H1 (cell line): ENCODE data around the gene BARX2. TPM values are rescaled to one million over a fixed set of nuclear protein-coding genes. Genes with fewer than 3 reads are reported as not detected.

Source experiments
- CTCF ChIA-PET: fragments of 300-600 bp; sonication (Branson Sonifier 250); formaldehyde crosslinking; loops from one replicate; lab custom pipeline; 2021; ENCODE audit not compliant: partially characterized antibody; lab: Charles Lee
- POLR2A ChIA-PET: fragments of 300-600 bp; sonication (Branson Sonifier 250); formaldehyde crosslinking; loops from one replicate; lab custom pipeline; 2021; ENCODE audit warnings: inconsistent platforms; ENCODE audit not compliant: partially characterized antibody; lab: Charles Lee
- DNase-seq, 2 experiments: peaks; one replicate each; pipeline versions ENCODE4 v3.0.0 to v3.0.0-alpha.2; 2010 to 2022; ENCODE audit warnings: low spot score in 2 of 2, low read depth in 1 of 2, mixed read lengths in 1 of 2
- FAIRE-seq: peaks from 2 replicates; lab custom pipeline; 2011; peaks lifted over from hg19 to GRCh38; lab: Jason Lieb, UNC
- H2AFZ ChIP-seq: 2 replicates; pipeline ENCODE4 v1.8.1; 2012; ENCODE audit warnings: low read length, inconsistent platforms
- H2AK5ac ChIP-seq: 2 replicates; pipeline ENCODE4 v1.6.1; 2013; ENCODE audit warnings: low read depth, low read length
- H2BK120ac ChIP-seq: replicated peaks from 2 replicates; pipeline ENCODE3; 2013; ENCODE audit warnings: low read depth, low read length, inconsistent platforms
- H2BK12ac ChIP-seq: 2 replicates; pipeline ENCODE4 v1.6.1; 2013; ENCODE audit warnings: low read depth, low read length
- H2BK15ac ChIP-seq: 2 replicates; pipeline ENCODE4 v1.6.1; 2013; ENCODE audit warnings: low read length
- H2BK20ac ChIP-seq: 2 replicates; pipeline ENCODE4 v1.6.1; 2013; ENCODE audit warnings: low read length
- H2BK5ac ChIP-seq: 2 replicates; pipeline ENCODE4 v1.6.1; 2013; ENCODE audit warnings: low read depth, low read length
- H3K14ac ChIP-seq: 2 replicates; pipeline ENCODE4 v1.6.1; 2013; ENCODE audit warnings: inconsistent platforms; ENCODE audit not compliant: insufficient read length
- H3K18ac ChIP-seq: 2 replicates; pipeline ENCODE4 v1.6.1; 2013; ENCODE audit warnings: low read length; ENCODE audit errors: extremely low read depth
- H3K23ac ChIP-seq: 2 replicates; pipeline ENCODE4 v1.6.1; 2013; ENCODE audit warnings: inconsistent platforms; ENCODE audit not compliant: insufficient read length
- H3K23me2 ChIP-seq: 2 replicates; pipeline ENCODE4 v1.6.1; 2013; ENCODE audit warnings: low read depth, low read length
- H3K27ac ChIP-seq: 2 replicates; pipeline ENCODE4 v1.6.1; 2011; ENCODE audit warnings: low read depth, low read length, inconsistent platforms
- H3K27me3 ChIP-seq, 4 experiments: replicated peaks in 1 of 4; 1 replicate in 1 of 4; 2 replicates in 3 of 4; pipeline versions ENCODE4 v1.6.1 to v1.8.1; 2011 to 2013; ENCODE audit warnings: low read length in 3 of 4, mild to moderate bottlenecking in 3 of 4, inconsistent platforms in 2 of 4, mixed read lengths in 2 of 4, moderate library complexity in 1 of 4; ENCODE audit not compliant: control insufficient read depth in 3 of 4, insufficient read depth in 3 of 4; ENCODE audit errors: extremely low read depth in 1 of 4
- H3K36me3 ChIP-seq, 4 experiments: 2 replicates each; pipeline versions ENCODE4 v1.6.1 to v1.8.1; 2011 to 2013; ENCODE audit warnings: mild to moderate bottlenecking in 4 of 4, low read length in 3 of 4, moderate library complexity in 2 of 4, control low read depth in 1 of 4, inconsistent platforms in 1 of 4; ENCODE audit not compliant: insufficient read depth in 4 of 4, control insufficient read depth in 2 of 4
- H3K4ac ChIP-seq: replicated peaks from 2 replicates; pipeline ENCODE3; 2013; ENCODE audit warnings: low read length, low read depth, mixed read lengths, inconsistent platforms; ENCODE audit not compliant: insufficient read length
- H3K4me1 ChIP-seq, 4 experiments: replicated peaks in 1 of 4; 1 replicate in 1 of 4; 2 replicates in 3 of 4; pipeline versions ENCODE4 v1.6.1 to v1.8.1; 2011 to 2013; ENCODE audit warnings: low read length in 3 of 4, inconsistent platforms in 2 of 4, mixed read lengths in 1 of 4; ENCODE audit not compliant: insufficient read depth in 4 of 4, control insufficient read depth in 3 of 4
- H3K4me2 ChIP-seq, 2 experiments: 2 replicates each; pipeline versions ENCODE4 v1.6.1 to v1.8.1; 2011 to 2013; ENCODE audit warnings: low read depth in 2 of 2, low read length in 2 of 2, control low read depth in 1 of 2, inconsistent platforms in 1 of 2, mild to moderate bottlenecking in 1 of 2; ENCODE audit not compliant: insufficient read depth in 1 of 2
- H3K4me3 ChIP-seq, 4 experiments: fragments of 200-600, 300-600 bp in 1 of 4; sonication (generic), shearing (Covaris generic), sonication (Bioruptor Twin) in 1 of 4; 2 replicates each; pipeline versions ENCODE4 v1.5.1 to v1.8.1; 2011 to 2016; ENCODE audit warnings: low read length in 4 of 4, low read depth in 3 of 4, control low read depth in 2 of 4, inconsistent platforms in 2 of 4, mild to moderate bottlenecking in 2 of 4, mixed read lengths in 1 of 4, moderate library complexity in 1 of 4; ENCODE audit not compliant: insufficient read depth in 2 of 4; ENCODE audit errors: extremely low read depth in 1 of 4
- H3K56ac ChIP-seq: replicated peaks from 2 replicates; pipeline ENCODE3; 2013; ENCODE audit warnings: low read depth, mild to moderate bottlenecking, mixed read lengths, low read length, inconsistent platforms; ENCODE audit not compliant: insufficient read length
- H3K79me1 ChIP-seq: 2 replicates; pipeline ENCODE4 v1.6.1; 2013; ENCODE audit warnings: low read depth, low read length, control low read depth
- H3K79me2 ChIP-seq, 2 experiments: 2 replicates each; pipeline versions ENCODE4 v1.6.1 to v1.8.1; 2012 to 2013; ENCODE audit warnings: low read length in 2 of 2, mild to moderate bottlenecking in 2 of 2, inconsistent platforms in 1 of 2; ENCODE audit not compliant: insufficient read depth in 2 of 2, control insufficient read depth in 1 of 2
- H3K9ac ChIP-seq, 4 experiments: replicated peaks in 1 of 4; 1 replicate in 1 of 4; 2 replicates in 3 of 4; pipeline versions ENCODE4 v1.6.1 to v1.8.1; 2011 to 2013; ENCODE audit warnings: low read depth in 3 of 4, low read length in 3 of 4, control low read depth in 2 of 4, mild to moderate bottlenecking in 2 of 4, moderate library complexity in 2 of 4, inconsistent platforms in 1 of 4; ENCODE audit errors: extremely low read depth in 1 of 4
- H3K9me3 ChIP-seq, 2 experiments: 2 replicates each; pipeline versions ENCODE4 v1.6.1 to v1.8.1; 2012 to 2013; ENCODE audit warnings: mild to moderate bottlenecking in 2 of 2, moderate library complexity in 2 of 2, control low read depth in 1 of 2, inconsistent platforms in 1 of 2, low read depth in 1 of 2, low read length in 1 of 2, mixed read lengths in 1 of 2; ENCODE audit not compliant: insufficient read depth in 2 of 2
- H4K20me1 ChIP-seq, 2 experiments: replicated peaks in 1 of 2; 2 replicates each; pipeline versions ENCODE3 to v1.8.1; 2011 to 2013; ENCODE audit warnings: inconsistent platforms in 2 of 2, low read length in 2 of 2, mild to moderate bottlenecking in 1 of 2; ENCODE audit not compliant: insufficient read depth in 2 of 2, control insufficient read depth in 1 of 2
- H4K5ac ChIP-seq: 2 replicates; pipeline ENCODE4 v1.6.1; 2013; ENCODE audit warnings: low read length, low read depth, mixed read lengths, inconsistent platforms; ENCODE audit not compliant: insufficient read length
- H4K8ac ChIP-seq: 2 replicates; pipeline ENCODE4 v1.8.0; 2013; ENCODE audit warnings: mild to moderate bottlenecking, moderate library complexity, low read length, inconsistent platforms; ENCODE audit not compliant: insufficient read depth; ENCODE audit errors: extremely low read depth
- H4K91ac ChIP-seq: replicated peaks from 2 replicates; pipeline ENCODE3; 2013; ENCODE audit warnings: low read length, mixed read lengths, inconsistent platforms; ENCODE audit not compliant: insufficient read length
- CREB1 ChIP-seq: IDR thresholded peaks from 2 replicates; pipeline ENCODE4 v1.6.1; 2012; ENCODE audit warnings: inconsistent platforms
- EGR1 ChIP-seq: IDR thresholded peaks from 2 replicates; pipeline ENCODE4 v1.6.1; 2011; ENCODE audit warnings: low read depth, low read length, borderline replicate concordance
- KDM4A ChIP-seq: IDR thresholded peaks from one replicate; pipeline ENCODE4 v1.7.1; 2012; ENCODE audit warnings: low read depth, mild to moderate bottlenecking, moderate library complexity, low read length, inconsistent platforms; ENCODE audit not compliant: severe bottlenecking
- POLR2AphosphoS5 ChIP-seq: IDR thresholded peaks from 2 replicates; pipeline ENCODE4 v1.6.1; 2011; ENCODE audit warnings: low read depth, low read length
- RXRA ChIP-seq: IDR thresholded peaks from 2 replicates; pipeline ENCODE4 v1.6.1; 2011; ENCODE audit warnings: low read depth, mild to moderate bottlenecking, low read length, moderate library complexity; ENCODE audit not compliant: insufficient read depth
- SP1 ChIP-seq: IDR thresholded peaks from 2 replicates; pipeline ENCODE4 v1.6.1; 2011; ENCODE audit warnings: low read depth, low read length
- SUZ12 ChIP-seq: fragments of 200-600 bp; sonication (generic); IDR thresholded peaks from 2 replicates; pipeline ENCODE4 v1.6.1; 2012; ENCODE audit warnings: mild to moderate bottlenecking, inconsistent platforms, low read length, moderate library complexity, mixed read lengths
- WGBS, 2 experiments: shearing (Covaris generic) in 1 of 2; methylation state at CpG; one replicate each; pipeline versions ENCODE4 v1.1.6 to v1.1.7; 2013 to 2015; ENCODE audit warnings: low lambda C conversion rate in 2 of 2, mixed read lengths in 2 of 2, inconsistent platforms in 1 of 2, low coverage in 1 of 2, missing lambda C conversion rate in 1 of 2; ENCODE audit not compliant: insufficient replicate concordance in 2 of 2, insufficient coverage in 1 of 2, insufficient read length in 1 of 2; ENCODE audit errors: extremely low coverage in 1 of 2, missing lambda C conversion rate in 1 of 2; 5-methylcytosine and 5-hydroxymethylcytosine counted together
- polyA plus RNA-seq, 7 experiments: library from polyadenylated mRNA; depleted of rRNA in 3 of 7; stranded (reverse) in 5 of 7; unstranded in 2 of 7; fragments of >200 nt in 5 of 7; fragments of 200-250 nt in 2 of 7; gene quantifications; 1 replicate in 5 of 7; 2 replicates in 1 of 7; 4 replicates in 1 of 7; pipeline versions ENCODE4 v1.2.1 to v1.2.3, GENCODE V29; 2011 to 2013; ENCODE audit warnings: missing spikeins in 2 of 7, mixed read lengths in 2 of 7
- total RNA-seq: library from RNA; stranded (reverse); fragmentation: NEBNext Ultra II Directional; extraction: Animal tissue kit (Norgen Biotek cat#: 25700); gene quantifications from 2 replicates; pipeline ENCODE4 v1.2.1, GENCODE V29; 2021
- TF ChIP-seq, protein P1 (sequence below): IDR thresholded peaks from 2 replicates; pipeline ENCODE4 v1.6.1; 2011; ENCODE audit warnings: low read depth, mild to moderate bottlenecking, low read length; ENCODE audit not compliant: insufficient read depth

Gene BARX2
- total and polyA plus RNA-seq, 2 of the 8 experiments (the other 6 are each of a cell fraction or from before 2014, with no cell fraction given) = not detected

GRCh38 chr11:129383502-129383901, 7.9 kb downstream of the BARX2 start:
- no peak overlapping the region for H3K4me3 ChIP-seq
- no peak overlapping the region for H3K56ac ChIP-seq
- H4K91ac ChIP-seq = no peak overlapping the region
- H2BK12ac ChIP-seq = no peak overlapping the region
- 92% methylated on average over 5 of the region's 5 CpGs; no CpG with 5 or more reads in 1 of the 2 experiments for WGBS, 2 experiments
- no peak overlapping the region for H4K8ac ChIP-seq
- H3K9ac ChIP-seq = no peak overlapping the region
- H3K23ac ChIP-seq = no peak overlapping the region
- no peak overlapping the region for H3K4ac ChIP-seq
- CTCF ChIA-PET = interaction anchor here (0.7 to 2.2 kb wide), 3 partner anchors 8 to 20 kb away, joined by 3 to 11 read pairs (median 5); partner anchors contain the start of gene BARX2
- H4K20me1 ChIP-seq = no peaks in the 10 kb centered on the region
- H2AK5ac ChIP-seq = no peak overlapping the region
- H3K36me3 ChIP-seq = no peaks in the 10 kb centered on the region
- no peaks in the 10 kb centered on the region for H3K27me3 ChIP-seq
- no peak overlapping the region for H2BK120ac ChIP-seq
- H3K79me1 ChIP-seq = no peaks in the 10 kb centered on the region
- no peak overlapping the region for H2BK20ac ChIP-seq
- no peak for FAIRE-seq
- no peak overlapping the region for H3K18ac ChIP-seq
- no peak overlapping the region for H2BK15ac ChIP-seq
- H4K5ac ChIP-seq = no peak overlapping the region
- H3K14ac ChIP-seq = no peak overlapping the region
- H3K79me2 ChIP-seq = no peaks in the 10 kb centered on the region
- TF ChIP-seq KDM4A (no peak), RXRA (no peak), CREB1 (no peak), SP1 (no peak), EGR1 (no peak), SUZ12 (no peak), POLR2AphosphoS5 (no peak)
- TF ChIP-seq, protein P1, sequence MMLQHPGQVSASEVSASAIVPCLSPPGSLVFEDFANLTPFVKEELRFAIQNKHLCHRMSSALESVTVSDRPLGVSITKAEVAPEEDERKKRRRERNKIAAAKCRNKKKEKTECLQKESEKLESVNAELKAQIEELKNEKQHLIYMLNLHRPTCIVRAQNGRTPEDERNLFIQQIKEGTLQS = no peak
- POLR2A ChIA-PET = no interaction called here
- H2BK5ac ChIP-seq = no peak overlapping the region
- H3K4me2 ChIP-seq = no peak overlapping the region
- no peaks in the 10 kb centered on the region for H3K9me3 ChIP-seq
- DNase-seq = no peak
- no peaks in the 10 kb centered on the region for H3K23me2 ChIP-seq
- H3K4me1 ChIP-seq = no peaks in the 10 kb centered on the region
- H2AFZ ChIP-seq = 0 out of 2 replicates have a peak overlapping the region, but pooled peaks have one; percentile 15
- no peak overlapping the region for H3K27ac ChIP-seq
